GM06990 (cell line): ENCODE results near the gene HS3ST5.
"Not testable (repeated sequence)": the region's sequence is repeated elsewhere in the genome, so short reads cannot be mapped to it uniquely, and the experiment has no call there.

Experiments used
- DNase-seq: peaks from one replicate; pipeline ENCODE4 v3.0.0-alpha.2; 2011; ENCODE audit not compliant: insufficient read length; ENCODE audit errors: extremely low read depth
- H3K27me3 ChIP-seq: replicated peaks from 2 replicates; pipeline ENCODE4 v1.6.0; 2011; ENCODE audit warnings: low read length; ENCODE audit not compliant: control insufficient read depth, insufficient read depth
- H3K36me3 ChIP-seq: 2 replicates; pipeline ENCODE4 v1.5.1; 2011; ENCODE audit warnings: low read length; ENCODE audit not compliant: control insufficient read depth, insufficient read depth
- H3K4me3 ChIP-seq: replicated peaks from 2 replicates; pipeline ENCODE4 v1.5.1; 2011; ENCODE audit warnings: low read depth, mild to moderate bottlenecking, control low read depth, low read length
- TF ChIP-seq, protein P1 (sequence below): IDR thresholded peaks from 2 replicates; pipeline ENCODE4 v1.5.1; 2011; ENCODE audit warnings: low read length, control low read depth, mild to moderate bottlenecking, inconsistent platforms; ENCODE audit not compliant: insufficient read depth, poor library complexity, severe bottlenecking

The HS3ST5 gene

DNA sequence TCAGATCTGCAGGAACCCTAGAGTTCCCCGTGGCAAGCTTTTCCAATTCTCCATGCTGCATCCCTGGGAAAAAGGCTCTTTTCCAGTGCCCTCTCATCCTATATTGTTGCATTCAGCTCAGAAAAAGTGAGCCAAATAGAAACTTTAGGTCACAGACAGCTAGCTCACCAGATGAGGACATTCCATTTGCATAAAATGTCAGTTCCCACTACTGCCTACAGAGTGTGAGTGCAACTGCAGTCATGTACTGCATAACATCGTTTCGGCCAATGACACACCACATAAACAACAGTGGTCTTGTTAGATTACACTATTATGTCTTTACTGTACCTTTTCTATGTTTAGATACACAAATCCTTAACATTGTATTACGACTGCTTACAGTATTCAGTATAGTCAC, 8.6 kb downstream of the HS3ST5 start:
- Histone ChIP-seq H3K4me3 (no peak overlapping the region), H3K27me3 (no peaks in the 10 kb centered on the region), H3K36me3 (no peaks in the 10 kb centered on the region)
- DNase-seq = no peak
- TF ChIP-seq, protein P1, sequence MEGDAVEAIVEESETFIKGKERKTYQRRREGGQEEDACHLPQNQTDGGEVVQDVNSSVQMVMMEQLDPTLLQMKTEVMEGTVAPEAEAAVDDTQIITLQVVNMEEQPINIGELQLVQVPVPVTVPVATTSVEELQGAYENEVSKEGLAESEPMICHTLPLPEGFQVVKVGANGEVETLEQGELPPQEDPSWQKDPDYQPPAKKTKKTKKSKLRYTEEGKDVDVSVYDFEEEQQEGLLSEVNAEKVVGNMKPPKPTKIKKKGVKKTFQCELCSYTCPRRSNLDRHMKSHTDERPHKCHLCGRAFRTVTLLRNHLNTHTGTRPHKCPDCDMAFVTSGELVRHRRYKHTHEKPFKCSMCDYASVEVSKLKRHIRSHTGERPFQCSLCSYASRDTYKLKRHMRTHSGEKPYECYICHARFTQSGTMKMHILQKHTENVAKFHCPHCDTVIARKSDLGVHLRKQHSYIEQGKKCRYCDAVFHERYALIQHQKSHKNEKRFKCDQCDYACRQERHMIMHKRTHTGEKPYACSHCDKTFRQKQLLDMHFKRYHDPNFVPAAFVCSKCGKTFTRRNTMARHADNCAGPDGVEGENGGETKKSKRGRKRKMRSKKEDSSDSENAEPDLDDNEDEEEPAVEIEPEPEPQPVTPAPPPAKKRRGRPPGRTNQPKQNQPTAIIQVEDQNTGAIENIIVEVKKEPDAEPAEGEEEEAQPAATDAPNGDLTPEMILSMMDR = no peak

DNA sequence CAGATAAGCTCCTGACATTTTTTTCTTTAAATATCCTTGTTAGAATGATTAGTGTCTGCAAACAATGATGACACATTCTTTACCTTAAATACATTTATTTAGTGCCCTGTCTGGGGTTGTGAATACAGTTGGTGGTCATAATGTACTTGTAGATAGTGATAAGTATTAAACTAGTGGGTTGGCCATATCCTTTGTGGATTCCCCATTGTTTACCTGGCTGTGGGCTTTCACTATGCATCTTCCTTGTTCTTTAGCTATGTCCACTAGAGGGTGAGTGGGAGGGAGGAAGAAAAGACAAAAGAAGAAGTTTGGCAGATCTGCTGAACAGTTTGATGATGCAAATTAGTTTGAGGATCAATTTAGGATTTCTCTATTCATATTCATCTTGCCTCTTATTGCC, 15.7 kb downstream of the HS3ST5 start:
- DNase-seq = no peak
- Histone ChIP-seq H3K4me3 (no peak overlapping the region), H3K36me3 (no peaks in the 10 kb centered on the region), H3K27me3 (no peaks in the 10 kb centered on the region)
- TF ChIP-seq, protein P1 = no peak

DNA sequence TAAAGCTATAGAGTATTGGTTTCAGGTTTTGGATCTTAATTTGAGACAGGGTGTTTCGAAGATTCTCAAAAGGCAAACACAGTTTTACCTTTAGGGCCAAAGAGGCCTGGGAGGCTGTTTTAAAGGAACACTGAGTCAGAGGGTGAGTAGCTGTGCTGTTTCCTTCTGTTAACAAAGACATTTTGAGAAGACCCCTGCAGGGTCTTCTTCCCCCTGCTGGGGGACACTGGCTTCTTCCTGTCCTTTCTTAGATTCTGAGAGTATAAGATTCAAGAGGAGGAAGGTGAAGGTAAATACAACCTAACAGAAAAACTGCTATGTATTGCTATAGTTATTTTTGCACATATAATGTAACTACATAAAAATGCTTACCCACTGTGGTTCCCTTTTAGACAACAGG, 19.0 kb downstream of the HS3ST5 start:
- no peak for DNase-seq
- TF ChIP-seq, protein P1 = no peak
- Histone ChIP-seq H3K4me3 (no peak overlapping the region), H3K36me3 (no peaks in the 10 kb centered on the region), H3K27me3 (no peaks in the 10 kb centered on the region)

DNA sequence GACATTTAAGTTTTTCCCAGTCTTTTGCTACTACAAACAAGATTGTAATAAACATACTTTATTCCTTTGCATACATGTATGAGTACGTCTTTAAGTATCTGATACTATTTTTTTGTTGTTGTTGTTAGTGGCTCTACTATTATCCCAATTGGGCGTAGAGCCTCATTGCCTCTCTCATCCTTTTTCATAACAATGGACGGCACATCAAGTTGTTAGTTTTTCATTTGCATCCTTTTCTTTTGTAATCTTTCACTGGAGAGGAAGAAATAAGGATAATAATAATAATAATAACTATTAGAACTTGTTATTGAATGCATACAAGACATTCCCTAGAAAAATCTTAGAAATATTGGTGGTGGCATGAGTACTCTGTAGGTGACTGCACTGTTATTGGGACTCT, 23.1 kb downstream of the HS3ST5 start:
- H3K36me3 ChIP-seq = no peaks in the 10 kb centered on the region
- TF ChIP-seq, protein P1 = no peak
- DNase-seq = no peak
- no peaks in the 10 kb centered on the region for H3K27me3 ChIP-seq
- no peak overlapping the region for H3K4me3 ChIP-seq

DNA sequence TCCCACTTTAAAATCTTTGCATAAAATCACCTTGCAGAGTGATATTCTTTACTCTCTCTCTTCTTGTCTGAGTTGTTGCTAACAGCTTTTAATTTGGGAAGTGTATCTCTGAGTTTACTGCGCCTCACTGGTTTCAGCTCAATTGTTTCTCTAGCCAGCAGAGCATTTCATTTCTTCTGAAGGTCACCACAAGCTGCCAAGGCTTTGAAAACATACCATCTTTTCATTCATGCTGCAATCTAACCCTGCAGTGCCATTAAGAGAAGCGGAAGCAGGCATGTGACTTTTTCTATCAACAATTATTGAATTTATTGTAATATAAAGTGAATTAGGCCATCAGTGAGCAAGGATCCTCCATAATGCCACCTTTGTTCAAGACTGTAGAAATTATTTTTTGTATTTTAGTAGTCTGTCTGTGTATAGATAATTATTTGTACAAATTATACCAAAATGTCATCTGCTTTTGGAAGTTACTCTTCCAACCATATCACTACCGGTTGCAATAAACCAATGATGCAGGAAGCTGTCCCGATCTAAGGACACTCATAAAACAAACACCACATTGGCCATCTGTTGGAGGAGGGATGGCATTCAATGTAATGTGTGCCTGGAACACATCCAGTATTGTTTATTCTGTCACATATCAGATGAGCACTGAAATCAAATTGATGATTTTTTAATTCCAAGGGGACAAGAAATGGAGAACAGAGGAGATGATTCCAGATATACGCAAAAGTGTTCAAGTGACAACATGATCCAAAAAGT, 26.8 kb downstream of the HS3ST5 start:
- H3K36me3 ChIP-seq = no peaks in the 10 kb centered on the region
- H3K4me3 ChIP-seq = no peak overlapping the region
- H3K27me3 ChIP-seq = no peaks in the 10 kb centered on the region
- TF ChIP-seq, protein P1 = no peak
- no peak for DNase-seq

DNA sequence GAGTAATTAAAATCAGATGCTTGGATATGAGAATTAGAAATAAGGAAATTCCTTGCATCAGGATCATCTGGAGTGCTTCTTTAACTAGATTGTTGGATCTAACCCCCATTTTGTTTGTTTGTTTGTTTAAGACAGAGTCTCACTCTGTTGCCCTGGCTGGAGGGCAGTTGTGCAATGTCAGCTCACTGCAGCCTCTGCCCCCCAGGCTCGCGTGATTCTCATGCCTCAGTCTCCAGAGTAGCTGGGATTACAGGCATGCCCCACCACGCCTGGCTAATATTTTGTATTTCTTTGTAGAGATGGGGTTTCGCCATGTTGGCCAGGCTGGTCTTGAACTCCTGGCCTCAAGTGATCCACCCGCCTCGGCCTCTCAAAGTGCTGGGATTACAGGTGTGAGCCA, 29.0 kb downstream of the HS3ST5 start:
- DNase-seq, H3K36me3 ChIP-seq, H3K27me3 ChIP-seq, H3K4me3 ChIP-seq: not testable (repeated sequence)
